Kidney epithelial cell (primary cell): Measurements from ENCODE around the gene BBS10. TPM values are rescaled to one million over a fixed set of nuclear protein-coding genes. Genes with fewer than 3 reads are reported as not detected.
"Not testable (repeated sequence)": the region's sequence is repeated elsewhere in the genome, so short reads cannot be mapped to it uniquely, and the experiment has no call there.

Source experiments
- DNase-seq: peaks from one replicate; pipeline ENCODE4 v3.0.0-alpha.2; 2010; ENCODE audit warnings: low read depth
- H3K27me3 ChIP-seq: 2 replicates; pipeline ENCODE4 v1.6.0; 2011; ENCODE audit warnings: low read length; ENCODE audit not compliant: control insufficient read depth, insufficient read depth
- H3K36me3 ChIP-seq: 2 replicates; pipeline ENCODE4 v1.5.1; 2011; ENCODE audit warnings: low read length; ENCODE audit not compliant: control insufficient read depth, insufficient read depth
- H3K4me3 ChIP-seq: 2 replicates; pipeline ENCODE4 v1.5.1; 2011; ENCODE audit warnings: low read depth, mild to moderate bottlenecking, control low read depth, low read length
- CTCF ChIP-seq: IDR thresholded peaks from 2 replicates; pipeline ENCODE4 v1.5.1; 2011; ENCODE audit warnings: mild to moderate bottlenecking, moderate library complexity, low read length, control low read depth, inconsistent platforms; ENCODE audit not compliant: insufficient read depth, poor library complexity, severe bottlenecking
- total RNA-seq: library from RNA; depleted of rRNA; stranded (reverse); fragments of >200 nt; gene quantifications from 2 replicates; pipeline ENCODE4 v1.2.3, GENCODE V29; 2015

The BBS10 gene
- total RNA-seq, 1 donor from 2014 or later = 14.4 TPM

GRCh38 chr12:76375939-76376338 is 27.7 kb upstream of the BBS10 start:
- H3K4me3 ChIP-seq = no peak overlapping the region
- no peak for DNase-seq
- no peaks in the 10 kb centered on the region for H3K36me3 ChIP-seq
- H3K27me3 ChIP-seq = no peaks in the 10 kb centered on the region
- TF ChIP-seq CTCF = no peak

GRCh38 chr12:76375470-76375869 is 27.3 kb upstream of the BBS10 start:
- H3K4me3 ChIP-seq = no peak overlapping the region
- DNase-seq = peak; percentile 7
- no peaks in the 10 kb centered on the region for H3K36me3 ChIP-seq
- TF ChIP-seq CTCF = no peak
- H3K27me3 ChIP-seq = no peaks in the 10 kb centered on the region

GRCh38 chr12:76374386-76375020 is 26.3 kb upstream of the BBS10 start:
- Histone ChIP-seq H3K27me3 (no peaks in the 10 kb centered on the region), H3K36me3 (no peaks in the 10 kb centered on the region), H3K4me3 (no peak overlapping the region)
- peak; percentile 60 for DNase-seq
- TF ChIP-seq CTCF = no peak

GRCh38 chr12:76368230-76368629 is 20.0 kb upstream of the BBS10 start:
- DNase-seq = no peak
- TF ChIP-seq CTCF = no peak
- no peaks in the 10 kb centered on the region for H3K27me3 ChIP-seq
- no peak overlapping the region for H3K4me3 ChIP-seq
- H3K36me3 ChIP-seq = peaks cover 1% of the 10 kb centered on the region

GRCh38 chr12:76366163-76366562 is 17.9 kb upstream of the BBS10 start:
- no peaks in the 10 kb centered on the region for H3K27me3 ChIP-seq
- DNase-seq = no peak
- TF ChIP-seq CTCF = no peak
- H3K36me3 ChIP-seq = peaks cover 1% of the 10 kb centered on the region
- H3K4me3 ChIP-seq = no peak overlapping the region

- DNase-seq, H3K36me3 ChIP-seq, H3K27me3 ChIP-seq, H3K4me3 ChIP-seq: not testable (repeated sequence)
Measured at GRCh38 chr12:76364131-76364530, 15.9 kb upstream of the BBS10 start.
